HepG2 (cell line): ENCODE data around the gene METTL2A. TPM values are rescaled to one million over a fixed set of nuclear protein-coding genes. Genes with fewer than 3 reads are reported as not detected.
"Not testable (repeated sequence)": the region's sequence is repeated elsewhere in the genome, so short reads cannot be mapped to it uniquely, and the experiment has no call there.

Source experiments
- FOSL2 ChIP-seq: sonication (generic); formaldehyde crosslinking; IDR thresholded peaks from 2 replicates; pipeline ENCODE4 v1.4.0; 2020; ENCODE audit warnings: missing genetic modification reagents
- GATAD2A ChIP-seq: IDR thresholded peaks from 2 replicates; pipeline ENCODE4 v1.6.1; 2016
- HNF4A ChIP-seq: sonication (generic); formaldehyde crosslinking; IDR thresholded peaks from 2 replicates; pipeline ENCODE4 v1.4.0; 2020; ENCODE audit warnings: missing genetic modification reagents
- JUN ChIP-seq: sonication (generic); formaldehyde crosslinking; IDR thresholded peaks from 2 replicates; pipeline ENCODE4 v1.4.0; 2020; ENCODE audit warnings: mild to moderate bottlenecking, missing genetic modification reagents
- MAZ ChIP-seq, 2 experiments: sonication (generic) in 1 of 2; formaldehyde crosslinking in 1 of 2; IDR thresholded peaks; 2 replicates each; pipeline versions ENCODE4 v1.5.0 to v1.6.1; 2012 to 2020; ENCODE audit warnings: low read depth in 2 of 2, mild to moderate bottlenecking in 2 of 2, borderline replicate concordance in 1 of 2, improper control_type of control experiment in 1 of 2, low read length in 1 of 2, missing genetic modification reagents in 1 of 2, moderate library complexity in 1 of 2
- NR2F6 ChIP-seq, 2 experiments: IDR thresholded peaks; 2 replicates each; pipeline ENCODE4 v1.6.1; 2016; ENCODE audit warnings: antibody characterized with exemption in 1 of 2, mild to moderate bottlenecking in 1 of 2
- PHF21A ChIP-seq: sonication (generic); formaldehyde crosslinking; IDR thresholded peaks from 2 replicates; pipeline ENCODE4 v1.5.0; 2020; ENCODE audit warnings: mild to moderate bottlenecking, missing genetic modification reagents
- RARA ChIP-seq: IDR thresholded peaks from 2 replicates; pipeline ENCODE4 v1.6.1; 2016; ENCODE audit warnings: missing genetic modification reagents, missing compliant biosample characterization
- RXRA ChIP-seq: sonication (generic); formaldehyde crosslinking; IDR thresholded peaks from 2 replicates; pipeline ENCODE4 v1.5.1; 2020; ENCODE audit warnings: missing genetic modification reagents
- RXRB ChIP-seq: IDR thresholded peaks from 2 replicates; pipeline ENCODE4 v1.6.1; 2016; ENCODE audit warnings: borderline replicate concordance, missing genetic modification reagents, missing compliant biosample characterization
- SALL1 ChIP-seq: sonication (generic); formaldehyde crosslinking; IDR thresholded peaks from 2 replicates; pipeline ENCODE4 v1.8.0; 2022; ENCODE audit warnings: mild to moderate bottlenecking, missing genetic modification reagents
- SOX6 ChIP-seq, 2 experiments: fragments of 450-650 bp in 1 of 2; sonication (generic) in 1 of 2; formaldehyde crosslinking in 1 of 2; IDR thresholded peaks; 2 replicates each; pipeline versions ENCODE4 v1.4.0 to v1.6.1; 2017 to 2020; ENCODE audit warnings: antibody characterized with exemption in 1 of 2, mild to moderate bottlenecking in 1 of 2, missing genetic modification reagents in 1 of 2
- ZBTB21 ChIP-seq: sonication (generic); formaldehyde crosslinking; IDR thresholded peaks from 2 replicates; pipeline ENCODE4 v1.4.0; 2020; ENCODE audit warnings: missing genetic modification reagents
- ZNF543 ChIP-seq: sonication (generic); formaldehyde crosslinking; IDR thresholded peaks from 2 replicates; pipeline ENCODE4 v1.4.0; 2020; ENCODE audit warnings: mild to moderate bottlenecking, missing genetic modification reagents
- polyA plus RNA-seq, 8 experiments: library from polyadenylated mRNA; depleted of rRNA in 3 of 8; stranded (reverse) in 7 of 8; unstranded in 1 of 8; fragments of >200 nt; fragmentation: Illumina TruSeq in 4 of 8; extraction: Trizol in 4 of 8; gene quantifications; 2 replicates each; pipeline versions ENCODE4 v1.2.1 to v1.2.3, GENCODE V29; 2011 to 2016; ENCODE audit warnings: low read depth in 4 of 8, missing spikeins in 1 of 8, mixed read lengths in 1 of 8; ENCODE audit not compliant: insufficient read depth in 1 of 8
- total RNA-seq, 5 experiments: library from RNA; depleted of rRNA; stranded (reverse); fragments of >200 nt; fragmentation: Illumina TruSeq; extraction: Trizol; gene quantifications; 2 replicates each; pipeline ENCODE4 v1.2.3, GENCODE V29; 2016; ENCODE audit warnings: low read depth in 1 of 5
- TF ChIP-seq, protein P1 (sequence below): IDR thresholded peaks from 2 replicates; pipeline ENCODE4 v1.6.1; 2016; ENCODE audit warnings: low read depth
- TF ChIP-seq, protein P2 (sequence below): sonication (generic); formaldehyde crosslinking; IDR thresholded peaks from 2 replicates; pipeline ENCODE4 v1.4.0; 2020; ENCODE audit warnings: missing genetic modification reagents
- TF ChIP-seq, protein P3 (sequence below), 2 experiments: sonication (generic) in 1 of 2; formaldehyde crosslinking in 1 of 2; IDR thresholded peaks; 2 replicates each; pipeline versions ENCODE4 v1.4.0 to v1.6.1; 2018 to 2020; ENCODE audit warnings: missing genetic modification reagents in 2 of 2, borderline replicate concordance in 1 of 2, low read depth in 1 of 2, mild to moderate bottlenecking in 1 of 2, missing biosample characterization in 1 of 2
- TF ChIP-seq, protein P4 (sequence below): sonication (generic); formaldehyde crosslinking; IDR thresholded peaks from 2 replicates; pipeline ENCODE4 v1.4.0; 2020; ENCODE audit warnings: mild to moderate bottlenecking, missing genetic modification reagents
- TF ChIP-seq, protein P5 (sequence below): sonication (generic); formaldehyde crosslinking; IDR thresholded peaks from 2 replicates; pipeline ENCODE4 v1.4.0; 2020; ENCODE audit warnings: missing genetic modification reagents, low read depth, mild to moderate bottlenecking, borderline replicate concordance

The METTL2A gene
- total and polyA plus RNA-seq, 2 of the 13 experiments (the other 11 are each of a cell fraction or from before 2014, with no cell fraction given) = 15.6 to 32.3 TPM

DNA sequence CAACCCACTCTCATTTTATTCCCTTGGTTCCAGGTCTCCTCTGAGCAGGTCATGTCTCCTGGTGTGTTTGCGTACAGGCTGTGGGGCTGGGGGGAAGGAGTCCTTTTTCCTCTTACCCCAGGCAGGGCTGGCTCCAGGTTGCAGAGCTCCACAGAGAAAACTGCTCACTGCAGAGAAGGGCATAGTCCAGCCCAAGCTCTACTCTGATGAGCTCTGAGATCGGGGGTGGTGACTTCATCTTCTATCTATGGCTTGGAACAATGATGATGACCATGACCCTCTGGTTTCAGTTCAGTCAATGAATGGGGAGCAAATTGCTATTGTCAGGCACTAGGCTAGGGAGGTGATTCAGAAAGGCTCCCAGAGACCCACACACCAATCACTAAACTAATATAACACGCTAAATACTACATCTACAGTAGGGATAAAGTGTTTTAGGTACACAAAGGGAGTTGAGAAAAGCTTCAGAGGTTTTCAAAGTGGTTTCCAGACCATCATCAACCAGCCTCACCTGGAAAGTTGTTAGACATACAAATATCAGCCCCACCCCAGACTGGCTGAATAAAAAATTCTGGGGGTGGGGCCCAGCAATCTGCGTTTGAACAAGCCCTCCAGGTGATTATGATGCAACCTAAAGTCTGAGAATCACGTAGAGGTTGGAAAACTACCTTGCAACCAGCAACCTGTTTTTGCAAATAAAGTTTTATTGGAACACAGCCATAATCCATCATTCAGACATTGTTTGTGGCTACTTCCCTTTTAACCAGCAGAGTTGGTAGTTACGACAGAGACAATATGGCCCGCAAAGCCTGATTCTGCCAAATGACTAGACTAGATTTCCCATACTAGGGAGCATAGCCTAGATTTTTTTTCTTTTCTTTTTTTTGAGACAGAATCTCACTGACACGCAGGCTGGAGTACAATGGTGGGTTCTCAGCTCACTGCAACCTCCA is 49.6 kb downstream of the METTL2A start (continued):
- TF ChIP-seq, protein P1, sequence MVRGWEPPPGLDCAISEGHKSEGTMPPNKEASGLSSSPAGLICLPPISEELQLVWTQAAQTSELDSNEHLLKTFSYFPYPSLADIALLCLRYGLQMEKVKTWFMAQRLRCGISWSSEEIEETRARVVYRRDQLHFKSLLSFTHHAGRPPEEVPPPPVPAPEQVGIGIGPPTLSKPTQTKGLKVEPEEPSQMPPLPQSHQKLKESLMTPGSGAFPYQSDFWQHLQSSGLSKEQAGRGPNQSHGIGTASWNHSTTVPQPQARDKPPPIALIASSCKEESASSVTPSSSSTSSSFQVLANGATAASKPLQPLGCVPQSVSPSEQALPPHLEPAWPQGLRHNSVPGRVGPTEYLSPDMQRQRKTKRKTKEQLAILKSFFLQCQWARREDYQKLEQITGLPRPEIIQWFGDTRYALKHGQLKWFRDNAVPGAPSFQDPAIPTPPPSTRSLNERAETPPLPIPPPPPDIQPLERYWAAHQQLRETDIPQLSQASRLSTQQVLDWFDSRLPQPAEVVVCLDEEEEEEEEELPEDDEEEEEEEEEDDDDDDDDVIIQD (CRISPR knock-in tag) = peak; percentile 52; the same call in 1 of the 2 replicates
- not testable (repeated sequence) for TF ChIP-seq SOX6 (IDR thresholded peaks at IDR 0.05); MAZ (CRISPR knock-in tag; IDR thresholded peaks at IDR 0.05; ENCODE audit: low read depth); NR2F6 (CRISPR knock-in tag; IDR thresholded peaks at IDR 0.05)
- TF ChIP-seq SOX6 (CRISPR knock-in tag; IDR thresholded peaks at IDR 0.05) (peak; percentile 96), FOSL2 (peak; percentile 60), HNF4A (CRISPR knock-in tag) (peak; percentile 75), ZNF543 (peak; percentile 35; the same call in 1 of the 2 replicates), RXRA (peak; percentile 46; the same call in 1 of the 2 replicates), ZBTB21 (CRISPR knock-in tag) (peak; percentile 50; the same call in 1 of the 2 replicates), GATAD2A (CRISPR knock-in tag) (peak; percentile 50; the same call in 1 of the 2 replicates), RARA (CRISPR knock-in tag) (peak; percentile 75), JUN (CRISPR knock-in tag) (peak; percentile 92), PHF21A (CRISPR knock-in tag) (0 out of 2 replicates have a peak, but pooled peaks have one; percentile 23), RXRB (CRISPR knock-in tag) (peak; percentile 68; the same call in 1 of the 2 replicates), SALL1 (CRISPR knock-in tag) (peak; percentile 59), MAZ (IDR thresholded peaks at IDR 0.05; ENCODE audit: borderline replicate concordance, low read depth, low read length) (0 out of 2 replicates have a peak, but pooled peaks have one; percentile 28), NR2F6 (IDR thresholded peaks at IDR 0.05) (peak; percentile 47)
- TF ChIP-seq, protein P2, sequence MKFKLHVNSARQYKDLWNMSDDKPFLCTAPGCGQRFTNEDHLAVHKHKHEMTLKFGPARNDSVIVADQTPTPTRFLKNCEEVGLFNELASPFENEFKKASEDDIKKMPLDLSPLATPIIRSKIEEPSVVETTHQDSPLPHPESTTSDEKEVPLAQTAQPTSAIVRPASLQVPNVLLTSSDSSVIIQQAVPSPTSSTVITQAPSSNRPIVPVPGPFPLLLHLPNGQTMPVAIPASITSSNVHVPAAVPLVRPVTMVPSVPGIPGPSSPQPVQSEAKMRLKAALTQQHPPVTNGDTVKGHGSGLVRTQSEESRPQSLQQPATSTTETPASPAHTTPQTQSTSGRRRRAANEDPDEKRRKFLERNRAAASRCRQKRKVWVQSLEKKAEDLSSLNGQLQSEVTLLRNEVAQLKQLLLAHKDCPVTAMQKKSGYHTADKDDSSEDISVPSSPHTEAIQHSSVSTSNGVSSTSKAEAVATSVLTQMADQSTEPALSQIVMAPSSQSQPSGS (CRISPR knock-in tag) = peak; percentile 50; the same call in 1 of the 2 replicates
- TF ChIP-seq, protein P3, sequence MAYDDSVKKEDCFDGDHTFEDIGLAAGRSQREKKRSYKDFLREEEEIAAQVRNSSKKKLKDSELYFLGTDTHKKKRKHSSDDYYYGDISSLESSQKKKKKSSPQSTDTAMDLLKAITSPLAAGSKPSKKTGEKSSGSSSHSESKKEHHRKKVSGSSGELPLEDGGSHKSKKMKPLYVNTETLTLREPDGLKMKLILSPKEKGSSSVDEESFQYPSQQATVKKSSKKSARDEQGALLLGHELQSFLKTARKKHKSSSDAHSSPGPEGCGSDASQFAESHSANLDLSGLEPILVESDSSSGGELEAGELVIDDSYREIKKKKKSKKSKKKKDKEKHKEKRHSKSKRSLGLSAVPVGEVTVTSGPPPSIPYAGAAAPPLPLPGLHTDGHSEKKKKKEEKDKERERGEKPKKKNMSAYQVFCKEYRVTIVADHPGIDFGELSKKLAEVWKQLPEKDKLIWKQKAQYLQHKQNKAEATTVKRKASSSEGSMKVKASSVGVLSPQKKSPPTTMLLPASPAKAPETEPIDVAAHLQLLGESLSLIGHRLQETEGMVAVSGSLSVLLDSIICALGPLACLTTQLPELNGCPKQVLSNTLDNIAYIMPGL (CRISPR knock-in tag; IDR thresholded peaks at IDR 0.05; ENCODE audit: borderline replicate concordance in 1 of 2, low read depth in 1 of 2) = peak in 1 of 2 experiments; percentile 38; a peak in 1 of 4 replicates
- TF ChIP-seq, protein P4, sequence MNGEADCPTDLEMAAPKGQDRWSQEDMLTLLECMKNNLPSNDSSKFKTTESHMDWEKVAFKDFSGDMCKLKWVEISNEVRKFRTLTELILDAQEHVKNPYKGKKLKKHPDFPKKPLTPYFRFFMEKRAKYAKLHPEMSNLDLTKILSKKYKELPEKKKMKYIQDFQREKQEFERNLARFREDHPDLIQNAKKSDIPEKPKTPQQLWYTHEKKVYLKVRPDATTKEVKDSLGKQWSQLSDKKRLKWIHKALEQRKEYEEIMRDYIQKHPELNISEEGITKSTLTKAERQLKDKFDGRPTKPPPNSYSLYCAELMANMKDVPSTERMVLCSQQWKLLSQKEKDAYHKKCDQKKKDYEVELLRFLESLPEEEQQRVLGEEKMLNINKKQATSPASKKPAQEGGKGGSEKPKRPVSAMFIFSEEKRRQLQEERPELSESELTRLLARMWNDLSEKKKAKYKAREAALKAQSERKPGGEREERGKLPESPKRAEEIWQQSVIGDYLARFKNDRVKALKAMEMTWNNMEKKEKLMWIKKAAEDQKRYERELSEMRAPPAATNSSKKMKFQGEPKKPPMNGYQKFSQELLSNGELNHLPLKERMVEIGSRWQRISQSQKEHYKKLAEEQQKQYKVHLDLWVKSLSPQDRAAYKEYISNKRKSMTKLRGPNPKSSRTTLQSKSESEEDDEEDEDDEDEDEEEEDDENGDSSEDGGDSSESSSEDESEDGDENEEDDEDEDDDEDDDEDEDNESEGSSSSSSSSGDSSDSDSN (CRISPR knock-in tag) = peak; percentile 27; the same call in 1 of the 2 replicates
- TF ChIP-seq, protein P5, sequence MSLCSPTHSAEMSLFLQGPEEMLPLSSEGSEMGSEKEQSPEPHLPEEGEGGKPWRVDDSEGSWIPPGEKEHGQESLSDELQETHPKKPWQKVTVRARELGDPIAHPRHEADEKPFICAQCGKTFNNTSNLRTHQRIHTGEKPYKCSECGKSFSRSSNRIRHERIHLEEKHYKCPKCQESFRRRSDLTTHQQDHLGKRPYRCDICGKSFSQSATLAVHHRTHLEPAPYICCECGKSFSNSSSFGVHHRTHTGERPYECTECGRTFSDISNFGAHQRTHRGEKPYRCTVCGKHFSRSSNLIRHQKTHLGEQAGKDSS = peak; percentile 39; the same call in 1 of the 2 replicates
